PC-3 (cell line): Measurements from ENCODE around the gene FOXL1. TPM values are rescaled to one million over a fixed set of nuclear protein-coding genes. Genes with fewer than 3 reads are reported as not detected.
A peak's percentile ranks its signal among the peaks of the same experiment; 100 is the strongest.

Source experiments
- ATAC-seq: fragments of 200-7000 bp; cut with Tn5 transposase; 2 replicates; pipeline ENCODE4 v1.9.1; 2020; ENCODE audit warnings: mild to moderate bottlenecking, moderate library complexity
- BruUV-seq: library from RNA; stranded (reverse); fragments of 400-500 nt; replicated peaks from 2 replicates; lab custom pipeline; 2021; lab: Mats Ljungman, UMichigan
- CTCF ChIA-PET: fragments of 300-600 bp; sonication (Branson Sonifier 250); formaldehyde crosslinking; loops from one replicate; lab custom pipeline; 2022; ENCODE audit warnings: antibody characterized with exemption; lab: Charles Lee
- POLR2A ChIA-PET: fragments of 300-600 bp; sonication (Branson Sonifier 250); formaldehyde crosslinking; loops from one replicate; lab custom pipeline; 2022; ENCODE audit warnings: antibody characterized with exemption; ENCODE audit not compliant: unreplicated experiment; lab: Charles Lee
- DNase-seq: peaks from one replicate; pipeline ENCODE4 v3.0.0-alpha.2; 2015
- H2AFZ ChIP-seq: fragments of 300-600 bp; sonication (generic); 2 replicates; pipeline ENCODE4 v1.6.0; 2016; ENCODE audit warnings: antibody characterized with exemption, low read length
- H3F3A ChIP-seq: fragments of 300-600 bp; sonication (generic); one replicate; pipeline ENCODE4 v1.6.0; 2017; ENCODE audit warnings: antibody characterized with exemption, low read length, control low read depth, mild to moderate bottlenecking; ENCODE audit not compliant: unreplicated experiment
- H3K27ac ChIP-seq: fragments of 300-600 bp; sonication (generic); 2 replicates; pipeline ENCODE4 v1.5.1; 2016; ENCODE audit warnings: mild to moderate bottlenecking, low read length
- H3K27me3 ChIP-seq: fragments of 300-600 bp; sonication (generic); 2 replicates; pipeline ENCODE4 v1.6.1; 2016; ENCODE audit warnings: low read length, mixed read lengths
- H3K36me3 ChIP-seq: fragments of 300-600 bp; sonication (generic); 2 replicates; pipeline ENCODE4 v1.6.1; 2016; ENCODE audit warnings: low read depth, mixed run types, low read length, mixed read lengths
- H3K4me1 ChIP-seq: fragments of 300-600 bp; sonication (generic); 2 replicates; pipeline ENCODE4 v1.5.1; 2016; ENCODE audit warnings: low read length; ENCODE audit not compliant: insufficient read depth
- H3K4me2 ChIP-seq: fragments of 300-600 bp; sonication (generic); 2 replicates; pipeline ENCODE4 v1.6.0; 2016; ENCODE audit warnings: low read length
- H3K4me3 ChIP-seq: fragments of 300-600 bp; sonication (generic); 2 replicates; pipeline ENCODE4 v1.5.1; 2016; ENCODE audit warnings: mild to moderate bottlenecking, low read length, mixed read lengths
- H3K79me2 ChIP-seq: fragments of 300-600 bp; sonication (generic); 2 replicates; pipeline ENCODE4 v1.6.1; 2017; ENCODE audit warnings: low read length, mixed read lengths
- H3K9ac ChIP-seq: fragments of 300-600 bp; sonication (generic); 2 replicates; pipeline ENCODE4 v1.6.0; 2016; ENCODE audit warnings: mild to moderate bottlenecking, low read length
- H3K9me2 ChIP-seq: fragments of 300-600 bp; sonication (generic); replicated peaks from 2 replicates; pipeline ENCODE4 v1.6.1; 2016; ENCODE audit warnings: mixed run types, low read length, mixed read lengths
- H3K9me3 ChIP-seq: fragments of 300-600 bp; sonication (generic); 2 replicates; pipeline ENCODE4 v1.6.1; 2016; ENCODE audit warnings: low read length, mixed read lengths
- H4K20me1 ChIP-seq: fragments of 300-600 bp; sonication (generic); 2 replicates; pipeline ENCODE4 v1.6.1; 2016; ENCODE audit warnings: low read length, mixed read lengths
- CTCF ChIP-seq: fragments of 300-600 bp; sonication (generic); conservative IDR thresholded peaks from 2 replicates; pipeline ENCODE4 v1.5.1; 2017; ENCODE audit warnings: antibody characterized with exemption, low read depth, mild to moderate bottlenecking, low read length
- EZH2 ChIP-seq: fragments of 300-600 bp; sonication (generic); IDR thresholded peaks from one replicate; pipeline ENCODE4 v1.6.1; 2017; ENCODE audit warnings: antibody characterized with exemption, mild to moderate bottlenecking, low read length; ENCODE audit not compliant: unreplicated experiment
- EZH2phosphoT487 ChIP-seq: fragments of 300-600 bp; sonication (generic); IDR thresholded peaks from 2 replicates; pipeline ENCODE4 v1.6.1; 2018; ENCODE audit warnings: mild to moderate bottlenecking, antibody characterized with exemption, low read length, borderline replicate concordance
- intact Hi-C: fragments of 100-400 bp; cut with micrococcal nuclease; formaldehyde crosslinking; loops from 2 replicates; pipeline ENCODE4 v1.9.0; 2023
- total RNA-seq: library from RNA; depleted of rRNA; stranded (reverse); fragments of >200 nt; gene quantifications from 2 replicates; pipeline ENCODE4 v1.2.3, GENCODE V29; 2014

Gene FOXL1
- total RNA-seq, 1 experiment from 2014 or later, result 8.1 TPM

- H3K36me3 ChIP-seq, result no peaks in the 10 kb centered on the region
- intact Hi-C loops, result loop anchor here (1.0 to 5.0 kb wide), 4 partner anchors 88 to 486 kb away; no protein-coding TSS in a partner anchor
- H3K4me2 ChIP-seq, result peak overlapping the region; percentile 93
- no peaks in the 10 kb centered on the region for H3F3A ChIP-seq
- no peaks in the 10 kb centered on the region for H3K9me2 ChIP-seq
- DNase-seq (peak; percentile 94), ATAC-seq (peak; percentile 81)
- no peaks in the 10 kb centered on the region for H3K27me3 ChIP-seq
- H3K9ac ChIP-seq, result peak overlapping the region; percentile 99
- POLR2A ChIA-PET, result interaction anchor here (0.6 to 2.5 kb wide), 10 partner anchors 9 to 202 kb away, joined by 3 to 23 read pairs (median 6); no protein-coding TSS in a partner anchor
- BruUV-seq, result no TSS peak
- peaks cover 18% of the 10 kb centered on the region for H3K4me1 ChIP-seq
- H3K27ac ChIP-seq, result peak overlapping the region; percentile 86
- peaks cover 21% of the 10 kb centered on the region for H3K79me2 ChIP-seq
- H3K4me3 ChIP-seq, result peak overlapping the region; percentile 74
- CTCF ChIA-PET, result interaction anchor here (0.5 to 1.5 kb wide), 7 partner anchors 9 to 369 kb away, joined by 3 to 13 read pairs (median 4); no protein-coding TSS in a partner anchor
- H2AFZ ChIP-seq, result peak overlapping the region; percentile 83
- H4K20me1 ChIP-seq, result no peaks in the 10 kb centered on the region
- H3K9me3 ChIP-seq, result no peaks in the 10 kb centered on the region
- peak; percentile 77 for TF ChIP-seq CTCF
- no peak for TF ChIP-seq EZH2
- TF ChIP-seq EZH2phosphoT487, result no peak
These were observed 2.4 kb upstream of the FOXL1 start for GRCh38 chr16:86575754-86576557.

- Histone ChIP-seq H3K9me3 (no peaks in the 10 kb centered on the region), H3K4me1 (peaks cover 18% of the 10 kb centered on the region), H3K36me3 (no peaks in the 10 kb centered on the region), H3F3A (no peaks in the 10 kb centered on the region), H3K27me3 (no peaks in the 10 kb centered on the region), H3K27ac (peak overlapping the region; percentile 86), H3K79me2 (peaks cover 21% of the 10 kb centered on the region), H4K20me1 (no peaks in the 10 kb centered on the region), H3K4me2 (peak overlapping the region; percentile 93), H2AFZ (no peak overlapping the region), H3K4me3 (peak overlapping the region; percentile 74), H3K9me2 (no peaks in the 10 kb centered on the region), H3K9ac (peak overlapping the region; percentile 99)
- intact Hi-C loops, result loop anchor here (1.0 to 5.0 kb wide), 4 partner anchors 55 to 486 kb away; no protein-coding TSS in a partner anchor
- TSS peak; percentile 83 for BruUV-seq
- peak; percentile 57 for DNase-seq
- CTCF ChIA-PET, result interaction anchor here (0.5 to 1.5 kb wide), 7 partner anchors 8 to 368 kb away, joined by 3 to 13 read pairs (median 4); no protein-coding TSS in a partner anchor
- ATAC-seq, result peak; percentile 32
- TF ChIP-seq EZH2, result no peak
- TF ChIP-seq EZH2phosphoT487, result no peak
- TF ChIP-seq CTCF, result no peak
- POLR2A ChIA-PET, result interaction anchor here (0.7 to 2.5 kb wide), 8 partner anchors 9 to 99 kb away, joined by 3 to 23 read pairs (median 6); no protein-coding TSS in a partner anchor
These were observed 1.6 kb upstream of the FOXL1 start for GRCh38 chr16:86576591-86577313.
